Forelimb muscle (tissue), 1 donor: ENCODE data around the gene EPHA3. TPM values are rescaled to one million over a fixed set of nuclear protein-coding genes. Genes with fewer than 3 reads are reported as not detected.

Source experiments
- DNase-seq: peaks from one replicate; pipeline ENCODE4 v3.0.0-alpha.2; 2013; ENCODE audit warnings: low read depth
- polyA plus RNA-seq: library from polyadenylated mRNA; unstranded; fragments of 120-200 nt; gene quantifications from one replicate; pipeline ENCODE4 v1.2.1, GENCODE V29; 2013; ENCODE audit not compliant: insufficient read length

Gene EPHA3
- polyA plus RNA-seq, 1 donor: 13.8 TPM

- DNase-seq: no peak
These were observed 38.6 kb downstream of the EPHA3 start for GRCh38 chr3:89145995-89146394.

DNA sequence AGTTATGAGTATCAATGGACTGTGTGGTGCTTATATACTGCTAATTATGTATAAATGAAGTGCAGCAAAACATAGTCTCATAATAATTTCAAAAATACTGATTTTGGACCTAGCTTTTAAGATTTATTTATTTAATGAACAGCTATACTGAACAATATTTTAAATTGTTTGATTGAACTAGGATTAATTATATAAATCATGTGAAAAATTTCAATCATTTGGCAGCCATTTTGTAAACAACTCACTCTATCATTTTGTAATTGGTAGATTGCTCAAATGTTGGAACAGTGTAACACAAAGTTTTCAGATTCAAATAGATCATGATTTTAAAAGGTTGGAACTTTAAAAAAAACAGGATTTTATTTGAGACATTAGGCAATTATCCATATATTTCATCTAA is 47.0 kb downstream of the EPHA3 start:
- no peak for DNase-seq

DNA sequence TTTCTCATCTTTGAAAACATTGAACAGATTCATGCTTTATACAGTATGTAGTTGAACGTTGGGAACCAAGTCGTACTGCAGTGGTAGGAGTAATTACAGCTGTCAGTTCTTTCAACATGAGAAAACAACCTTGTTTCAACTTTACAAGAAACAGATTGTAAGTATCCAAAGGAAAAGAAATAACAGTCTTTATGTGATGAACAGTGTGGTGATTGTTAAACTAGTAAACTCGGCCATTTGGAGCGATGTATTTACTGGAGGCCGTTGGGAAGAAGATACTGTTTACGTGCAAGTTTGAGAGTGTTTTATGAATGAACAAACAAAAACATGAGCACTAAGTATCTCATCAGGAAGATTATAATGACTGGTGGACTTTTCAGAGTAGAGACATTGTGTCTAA is 48.4 kb downstream of the EPHA3 start:
- no peak for DNase-seq

DNA sequence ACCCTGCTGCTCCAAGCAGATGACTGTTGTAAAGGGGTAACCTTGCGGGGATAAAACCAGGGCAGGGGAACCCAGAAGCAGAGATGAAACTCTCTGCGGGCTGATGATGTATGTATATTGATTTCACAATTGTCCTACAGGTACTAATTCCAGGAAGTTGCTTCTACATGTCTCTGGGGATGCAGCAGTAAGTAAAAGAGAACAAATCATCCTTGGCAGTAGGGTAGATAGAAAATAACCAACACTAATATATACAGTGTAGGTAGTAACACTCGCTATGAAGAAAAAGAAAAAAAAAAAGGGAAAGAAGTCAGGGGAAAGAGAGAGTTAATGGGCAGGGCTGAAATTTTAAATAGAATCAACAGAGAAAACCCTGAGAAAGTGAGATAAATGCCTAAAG is 50.2 kb downstream of the EPHA3 start:
- no peak for DNase-seq

GRCh38 chr3:89159605-89160004 is 52.2 kb downstream of the EPHA3 start:
- DNase-seq: no peak

DNA sequence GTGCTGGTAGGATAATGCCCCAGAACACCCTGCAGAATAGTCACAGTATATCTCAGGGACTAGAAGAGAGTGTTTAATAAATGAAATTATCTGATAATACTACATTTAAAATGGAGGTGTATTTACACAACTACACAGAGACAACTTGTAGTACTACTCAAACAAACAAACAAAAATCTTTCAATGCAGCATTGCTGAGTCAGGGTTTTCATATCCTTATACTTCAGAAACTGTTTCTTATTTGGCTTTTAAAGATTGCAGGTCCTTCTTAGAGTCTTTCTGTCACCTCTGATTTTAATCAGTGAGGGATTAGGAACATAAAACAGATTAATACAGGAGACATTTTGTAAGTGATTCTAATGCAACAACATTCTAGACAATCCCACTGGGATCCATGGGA is 57.4 kb downstream of the EPHA3 start:
- no peak for DNase-seq

- no peak for DNase-seq
These were observed 58.3 kb downstream of the EPHA3 start for GRCh38 chr3:89165636-89166263.

GRCh38 chr3:89171687-89172545 is 64.5 kb downstream of the EPHA3 start:
- no peak for DNase-seq

- no peak for DNase-seq
These were observed 66.1 kb downstream of the EPHA3 start for GRCh38 chr3:89173546-89173945.

- DNase-seq: no peak
These were observed 72.1 kb downstream of the EPHA3 start for GRCh38 chr3:89179355-89180001.

- DNase-seq: no peak
These were observed 72.9 kb downstream of the EPHA3 start for GRCh38 chr3:89180334-89180733.

DNA sequence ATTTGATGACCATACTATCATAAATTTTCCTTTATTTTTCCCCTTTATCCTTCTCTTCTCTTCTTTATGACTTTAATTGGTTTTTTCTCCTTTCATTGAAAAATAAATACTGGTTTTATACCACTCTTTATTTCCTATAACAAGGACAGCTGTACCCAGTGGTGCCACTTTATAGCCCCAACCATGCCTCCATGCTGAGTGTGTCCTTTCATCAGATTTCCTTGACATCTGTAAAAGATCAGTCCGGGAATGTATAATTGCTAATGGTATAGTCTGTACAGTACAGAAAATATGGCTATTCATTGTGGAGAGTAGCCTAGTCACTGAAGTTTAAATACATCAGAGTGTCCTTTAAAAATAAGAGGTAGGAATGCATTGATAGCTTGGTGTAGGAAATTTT is 74.6 kb downstream of the EPHA3 start:
- no peak for DNase-seq

DNA sequence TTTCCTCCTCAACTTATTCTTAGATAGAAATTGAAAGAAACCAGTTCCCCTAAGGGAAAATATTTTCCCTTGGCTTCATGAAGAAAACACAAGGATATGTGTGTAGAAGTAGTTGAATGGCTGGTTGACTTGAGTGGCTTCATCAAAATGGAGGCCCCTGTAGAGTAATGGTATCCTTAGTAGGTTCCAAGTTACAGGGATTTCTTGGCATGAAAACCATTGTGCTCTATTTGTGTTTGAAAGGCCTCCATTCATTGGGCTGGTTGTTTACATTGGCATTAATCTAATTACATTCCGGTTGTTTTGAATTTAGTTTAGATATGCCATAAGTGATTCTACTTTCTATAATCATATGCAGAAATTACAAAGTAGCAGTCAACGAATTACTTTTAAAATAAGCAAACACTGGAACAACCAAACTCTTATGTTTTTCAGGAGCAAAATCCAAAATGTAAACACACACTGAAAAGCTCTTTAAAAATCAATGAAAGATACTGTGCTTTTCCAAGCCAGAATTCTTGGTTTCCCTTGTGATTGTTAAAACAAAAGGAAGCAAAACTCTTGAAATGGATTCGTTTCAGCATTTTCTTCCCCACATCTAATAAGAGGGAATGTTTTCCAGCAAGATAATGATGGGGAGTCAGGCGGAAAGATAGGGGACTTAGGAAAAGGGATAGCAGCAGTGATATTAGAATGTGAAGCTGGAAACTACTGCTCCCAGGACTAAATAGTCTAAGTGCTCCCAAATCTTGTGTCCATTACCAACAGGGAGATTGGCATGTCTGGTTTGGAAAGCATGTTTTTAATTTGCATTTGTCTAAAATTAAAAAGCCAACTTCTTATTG is 77.0 kb downstream of the EPHA3 start:
- DNase-seq: no peak

DNA sequence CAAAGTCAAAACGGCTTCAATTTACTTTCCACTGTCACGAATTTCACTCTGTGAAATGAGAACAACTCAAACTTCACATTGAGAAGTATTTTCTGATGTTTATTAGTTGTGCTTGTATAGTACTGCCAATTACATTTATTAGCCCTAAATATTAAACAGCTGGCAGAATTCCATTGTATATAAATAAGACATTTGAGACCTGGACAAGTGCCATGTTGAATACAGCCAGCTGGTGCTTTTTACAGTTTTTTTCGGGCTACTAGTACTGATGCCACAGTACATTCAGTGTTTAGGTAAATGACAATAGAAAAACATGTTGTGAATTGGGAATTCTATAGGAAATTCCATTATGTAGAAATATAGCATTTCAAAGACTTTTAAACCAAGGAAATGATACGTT is 79.0 kb downstream of the EPHA3 start:
- no peak for DNase-seq

DNA sequence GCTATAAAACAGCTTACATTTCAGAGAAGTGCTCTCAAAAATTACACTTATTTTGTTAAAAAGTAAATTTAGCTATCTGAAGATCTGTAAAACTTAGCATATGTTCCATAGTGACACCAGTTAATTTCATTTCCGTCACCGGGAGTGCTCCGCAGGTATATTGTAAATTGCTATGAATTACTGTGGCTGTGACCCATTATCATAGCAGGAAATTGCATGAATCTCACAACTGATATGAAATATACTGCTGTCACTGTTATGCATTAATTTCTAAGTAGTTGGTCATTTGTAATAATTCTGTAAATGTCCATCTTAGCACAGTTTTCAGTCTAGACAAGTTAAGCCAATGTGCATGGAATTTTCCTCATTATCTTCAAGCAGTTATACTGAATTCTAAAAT is 91.2 kb downstream of the EPHA3 start:
- no peak for DNase-seq

DNA sequence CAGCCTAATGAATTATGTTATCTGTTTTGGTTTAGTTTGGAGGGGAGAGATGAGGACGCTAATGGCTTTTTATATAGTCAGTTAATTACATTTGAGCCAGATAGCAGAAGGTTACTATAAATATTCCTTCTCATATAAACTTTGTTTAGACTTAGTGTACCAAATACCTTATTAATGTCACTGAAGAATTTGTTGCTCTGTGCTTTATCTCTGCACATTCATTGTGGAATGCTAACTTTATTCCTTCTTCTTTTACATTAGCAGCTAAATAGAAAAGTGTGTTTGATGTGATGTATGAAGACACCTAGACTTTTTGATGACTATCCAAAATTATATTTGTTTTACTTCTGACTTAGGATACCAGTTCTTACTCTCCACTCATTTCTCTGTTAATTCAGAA is 105.2 kb downstream of the EPHA3 start:
- DNase-seq: no peak

GRCh38 chr3:89216016-89216739 is 108.8 kb downstream of the EPHA3 start:
- no peak for DNase-seq

DNA sequence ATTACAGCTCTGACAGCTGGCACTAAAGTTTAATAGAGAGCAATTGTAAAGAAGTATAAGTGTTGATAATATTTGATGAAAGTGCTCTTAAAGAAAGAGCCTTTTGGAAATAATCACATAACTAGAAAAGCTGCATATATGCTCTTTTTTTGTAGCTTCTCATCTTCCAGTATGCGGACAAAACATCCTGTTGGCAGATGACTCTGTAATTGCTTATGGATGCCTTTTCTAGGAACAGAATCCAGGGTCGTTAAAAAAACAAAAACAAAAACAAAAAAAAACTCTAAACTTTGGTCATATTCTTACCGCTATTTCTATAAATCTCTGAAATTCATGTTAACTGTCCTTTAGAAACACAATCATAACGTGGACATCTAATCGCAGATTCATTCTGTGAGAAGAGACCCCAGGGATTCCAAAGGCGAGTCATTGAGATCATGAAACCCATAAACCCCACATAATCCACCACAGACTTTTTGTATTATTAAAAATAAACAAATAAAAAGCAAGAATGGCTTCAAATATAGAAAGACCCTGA is 109.8 kb downstream of the EPHA3 start:
- DNase-seq: peak; percentile 34

DNA sequence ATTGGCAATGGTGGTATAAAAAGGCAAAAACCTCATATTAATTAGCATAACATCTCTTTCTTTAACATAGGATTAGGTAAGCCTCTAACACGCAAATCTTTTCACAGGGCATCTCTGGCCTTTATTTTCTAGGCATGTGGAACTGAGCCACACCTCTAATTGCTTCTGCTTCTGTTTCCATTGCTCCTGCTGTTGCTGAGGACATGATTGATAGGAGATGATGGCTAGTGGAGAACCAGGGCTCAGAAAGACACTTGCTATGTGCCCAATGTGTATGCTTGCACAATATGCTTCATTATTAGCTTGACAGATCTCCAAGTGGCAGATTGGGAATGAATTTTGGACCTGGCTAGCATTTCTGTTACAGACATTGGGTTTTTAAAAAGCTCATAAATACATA is 114.5 kb downstream of the EPHA3 start:
- DNase-seq: no peak

DNA sequence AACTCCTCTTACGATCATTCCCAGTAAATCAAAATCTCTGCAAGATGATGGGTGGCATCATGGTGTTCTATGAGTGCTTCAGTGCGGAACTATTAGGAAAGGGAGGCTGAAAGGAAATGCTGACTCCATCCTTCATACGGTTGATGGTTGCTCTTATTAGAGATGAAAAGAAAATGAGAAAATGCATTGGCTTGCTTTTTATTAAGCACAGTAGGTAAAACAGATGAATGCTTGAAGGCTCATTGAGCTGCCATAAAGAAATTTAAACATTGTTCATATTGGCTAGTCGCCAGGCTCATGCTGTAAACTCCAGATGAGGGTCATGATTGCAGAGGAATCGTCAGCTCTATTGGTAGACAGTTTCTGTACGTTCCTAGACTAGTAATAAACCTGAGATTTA is 115.8 kb downstream of the EPHA3 start:
- no peak for DNase-seq

DNA sequence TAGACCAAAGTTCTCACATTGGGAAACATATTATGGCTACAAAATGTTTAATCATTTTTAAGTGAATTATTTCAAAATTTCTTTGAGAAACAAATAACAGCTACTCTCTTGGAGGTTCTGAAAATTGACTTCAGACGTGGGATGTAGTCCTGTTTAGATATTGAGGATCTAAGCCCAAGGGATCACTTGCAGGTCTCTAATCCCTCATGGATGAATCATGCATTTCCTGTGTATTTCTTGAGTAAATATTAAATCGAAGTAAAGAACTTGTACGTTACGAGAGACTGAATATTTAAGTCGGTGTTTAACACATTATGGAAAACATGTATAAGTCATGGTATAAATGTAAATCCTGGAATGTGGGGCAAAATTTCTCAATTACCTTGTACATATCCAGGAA is 119.8 kb downstream of the EPHA3 start:
- no peak for DNase-seq
